ENCODE data around the gene DOP1B.

Gene DOP1B

GRCh38 chr21:36202726-36203602 lies 46.3 kb downstream of the DOP1B start:
- no peak for DNase-seq (ENCODE audit: low read depth, low spot score)

GRCh38 chr21:36203603-36203889 lies 46.9 kb downstream of the DOP1B start:
- DNase-seq (ENCODE audit: low read depth, low spot score): no peak

- DNase-seq (ENCODE audit: low read depth, low spot score): no peak
Measured at GRCh38 chr21:36204980-36205379, 48.4 kb downstream of the DOP1B start.

- no peak for DNase-seq (ENCODE audit: low read depth, low spot score)
Measured at GRCh38 chr21:36205962-36206361, 49.3 kb downstream of the DOP1B start.
